Measurements from ENCODE around the gene ERVV-1. TPM values are rescaled to one million over a fixed set of nuclear protein-coding genes. Genes with fewer than 3 reads are reported as not detected.

The ERVV-1 gene
- total and polyA plus RNA-seq, 8 donors, result 0.06 to 0.11 (median 0.06) TPM; not detected in 4

GRCh38 chr19:52993342-52994178, 20.2 kb upstream of the ERVV-1 start:
- peak overlapping the region; percentile 23 to 48 for H3K4me3 ChIP-seq
- H3K27ac ChIP-seq, result peak overlapping the region; percentile 48 to 65
- intact Hi-C loops (cut with DNase I), result no loop called here
- H3K9me3 ChIP-seq, result peaks cover 0 to 32% of the 10 kb centered on the region in 2 donors
- ATAC-seq (peak; percentile 98), DNase-seq (peak; percentile 68 to 89 (median 82))
- no peaks in the 10 kb centered on the region for H3K27me3 ChIP-seq
- H3K4me1 ChIP-seq, result peaks cover 0 to 21% of the 10 kb centered on the region in 2 donors
- TF ChIP-seq CTCF (IDR thresholded peaks at IDR 0.05), result peak; percentile 43 to 78
- H3K36me3 ChIP-seq, result peaks cover 0 to 3% of the 10 kb centered on the region in 2 donors

GRCh38 chr19:52995711-52996110, 18.0 kb upstream of the ERVV-1 start:
- ATAC-seq (no peak), DNase-seq (no peak)
- no peak for TF ChIP-seq CTCF (IDR thresholded peaks at IDR 0.05)
- Histone ChIP-seq H3K36me3 (no peaks in the 10 kb centered on the region), H3K4me1 (peaks cover 0 to 21% of the 10 kb centered on the region in 2 donors), H3K27ac (no peak overlapping the region), H3K9me3 (peaks cover 0 to 40% of the 10 kb centered on the region in 2 donors), H3K4me3 (no peak overlapping the region), H3K27me3 (no peaks in the 10 kb centered on the region)
- intact Hi-C loops (cut with DNase I), result no loop called here

- H3K36me3 ChIP-seq, result no peaks in the 10 kb centered on the region
- ATAC-seq, result no peak
- no peak for TF ChIP-seq CTCF (IDR thresholded peaks at IDR 0.05)
- H3K4me3 ChIP-seq, result no peak overlapping the region
- no peak overlapping the region for H3K27ac ChIP-seq
- no peaks in the 10 kb centered on the region for H3K27me3 ChIP-seq
- peaks cover 0 to 44% of the 10 kb centered on the region in 2 donors for H3K9me3 ChIP-seq
- DNase-seq, result no peak
- peaks cover 0 to 1% of the 10 kb centered on the region in 2 donors for H3K4me1 ChIP-seq
- intact Hi-C loops (cut with DNase I), result no loop called here
Observed at GRCh38 chr19:52997975-52998374, 15.7 kb upstream of the ERVV-1 start.

GRCh38 chr19:53002479-53002878, 11.2 kb upstream of the ERVV-1 start:
- Histone ChIP-seq H3K4me3 (no peak overlapping the region), H3K27ac (no peak overlapping the region), H3K9me3 (peaks cover 0 to 45% of the 10 kb centered on the region in 2 donors), H3K27me3 (no peaks in the 10 kb centered on the region), H3K4me1 (no peaks in the 10 kb centered on the region), H3K36me3 (no peaks in the 10 kb centered on the region)
- ATAC-seq (no peak), DNase-seq (no peak)
- intact Hi-C loops (cut with DNase I), result no loop called here
- TF ChIP-seq CTCF (IDR thresholded peaks at IDR 0.05), result no peak

GRCh38 chr19:53004242-53004641, 9.5 kb upstream of the ERVV-1 start:
- no peaks in the 10 kb centered on the region for H3K27me3 ChIP-seq
- DNase-seq (no peak), ATAC-seq (no peak)
- H3K27ac ChIP-seq, result no peak overlapping the region
- TF ChIP-seq CTCF (IDR thresholded peaks at IDR 0.05), result no peak
- intact Hi-C loops (cut with DNase I), result no loop called here
- peaks cover 0 to 50% of the 10 kb centered on the region in 2 donors for H3K9me3 ChIP-seq
- H3K4me1 ChIP-seq, result no peaks in the 10 kb centered on the region
- H3K4me3 ChIP-seq, result no peak overlapping the region
- H3K36me3 ChIP-seq, result no peaks in the 10 kb centered on the region
